Left ventricle myocardium superior (tissue), 1 donor: ENCODE results near the gene ITGAX. TPM values are rescaled to one million over a fixed set of nuclear protein-coding genes. Genes with fewer than 3 reads are reported as not detected.
"Not testable (repeated sequence)": the region's sequence is repeated elsewhere in the genome, so short reads cannot be mapped to it uniquely, and the experiment has no call there.

ENCODE experiments used
- ATAC-seq: fragments of 200-7000 bp; cut with Tn5 transposase; one replicate; pipeline ENCODE4 v1.9.1; 2020; ENCODE audit warnings: mild to moderate bottlenecking, moderate library complexity
- DNase-seq: peaks from one replicate; pipeline ENCODE4 v3.0.0-alpha.2; 2020
- intact Hi-C: fragments of 100-400 bp; cut with micrococcal nuclease; formaldehyde crosslinking; loops from one replicate; pipeline ENCODE4 v1.11.0; 2022
- total RNA-seq: library from RNA; stranded (reverse); fragmentation: NEBNext Ultra II Directional; extraction: Animal tissue kit (Norgen Biotek cat#: 25700); gene quantifications from one replicate; pipeline ENCODE4 v1.2.1, GENCODE V29; 2021
- donor health status: DM: no; HTN: yes; CAD: no; lungs with severe emphysema.

The ITGAX gene
- total RNA-seq, 1 donor from 2014 or later, result 3.2 TPM

DNA sequence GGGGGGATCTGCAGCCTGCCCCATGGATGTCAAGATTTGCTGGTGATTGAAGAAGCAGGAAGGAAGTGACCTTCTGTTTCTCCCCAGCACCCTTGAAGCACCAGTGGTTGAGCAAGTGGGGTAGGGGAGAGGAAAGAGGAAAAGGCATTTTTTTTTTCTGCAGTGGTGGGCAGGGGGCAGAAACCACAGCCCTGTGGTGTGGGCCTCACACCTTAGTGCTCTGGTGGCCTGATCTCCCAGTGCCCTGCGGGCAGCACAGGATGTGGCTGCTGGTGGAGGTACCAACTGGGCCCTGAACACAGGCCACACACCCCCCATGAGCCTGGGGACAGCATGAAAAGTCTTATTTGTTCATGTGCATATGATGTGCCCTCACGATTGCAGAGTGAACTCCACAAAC lies 45.2 kb downstream of the ITGAX start:
- no peak for ATAC-seq
- intact Hi-C loops, result no loop called here
- DNase-seq, result no peak

DNA sequence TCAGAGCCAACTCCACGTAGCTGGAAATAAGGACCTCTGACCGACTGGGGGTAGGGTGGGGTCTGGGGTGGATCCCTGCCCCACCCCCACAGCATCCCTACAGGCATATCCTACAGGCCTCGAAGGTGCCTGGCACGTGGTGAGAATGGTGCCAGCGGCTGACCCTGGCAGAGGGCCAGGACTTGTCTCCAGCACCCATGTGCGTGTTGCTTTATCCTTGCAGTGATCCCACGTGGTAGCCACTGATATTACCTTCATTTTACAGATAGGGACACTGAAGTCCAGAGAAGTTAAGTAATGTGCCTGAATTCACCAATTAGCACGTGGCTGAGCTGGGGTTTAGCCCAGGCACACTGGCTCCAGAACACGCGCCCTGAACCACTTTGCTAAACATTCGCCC lies 46.5 kb downstream of the ITGAX start:
- DNase-seq (no peak), ATAC-seq (no peak)
- intact Hi-C loops, result no loop called here

DNA sequence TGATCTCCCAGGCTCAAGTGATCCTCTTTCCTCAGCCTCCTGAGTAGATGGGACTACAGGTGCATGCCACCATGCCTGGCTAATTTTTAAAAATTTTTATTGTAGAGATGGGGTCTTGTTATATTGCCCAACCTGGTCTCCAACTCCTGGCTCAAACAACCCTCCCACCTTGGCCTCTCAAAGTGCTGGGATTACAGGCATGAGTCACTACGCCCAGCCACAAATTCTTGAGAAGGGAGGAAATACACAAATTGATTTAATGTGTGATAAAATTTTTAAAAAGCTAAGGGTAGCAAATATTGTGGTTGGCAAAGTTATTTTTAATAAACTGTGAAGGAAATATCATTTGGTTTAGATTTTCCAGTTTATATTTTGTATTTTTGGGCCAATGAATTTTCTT lies 47.7 kb downstream of the ITGAX start:
- ATAC-seq (no peak), DNase-seq (no peak)
- intact Hi-C loops, result no loop called here

DNA sequence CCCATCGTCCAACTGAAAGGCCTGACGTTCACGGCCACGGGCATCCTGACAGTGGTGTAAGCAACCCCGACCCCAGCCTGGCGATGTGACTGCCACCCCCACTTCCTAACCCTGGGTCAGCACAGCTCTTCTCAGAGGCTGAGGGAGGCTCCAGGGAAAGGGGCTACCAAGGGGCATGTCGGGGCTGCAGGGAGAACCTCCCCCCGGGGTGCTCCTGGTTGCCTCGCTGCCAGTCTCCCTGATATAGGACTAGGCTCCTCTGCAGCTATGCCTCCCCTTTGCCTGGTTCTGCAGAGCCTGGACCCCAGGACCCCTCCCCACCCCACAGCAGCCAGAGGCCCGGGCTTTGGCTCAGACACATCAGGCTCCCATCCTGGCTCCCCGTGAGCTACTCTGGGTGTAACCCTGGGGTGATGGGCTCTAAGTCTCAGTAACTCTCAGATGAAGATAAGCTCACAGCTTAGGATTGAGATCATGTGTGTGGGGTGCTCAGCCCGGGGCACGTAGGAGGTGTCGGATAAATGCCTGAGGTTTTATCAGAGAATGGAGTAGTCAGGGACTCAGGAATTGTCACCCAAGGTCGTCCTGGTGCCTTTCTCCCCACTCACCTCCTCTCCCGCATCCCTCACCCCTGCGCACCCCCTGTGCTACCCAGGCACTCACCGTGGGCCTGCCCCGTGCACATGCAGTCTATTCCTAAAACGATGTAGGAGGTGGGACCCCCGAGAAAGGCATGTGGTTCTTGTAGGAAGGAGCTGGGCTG lies 48.8 kb downstream of the ITGAX start:
- ATAC-seq (no peak), DNase-seq (no peak)
- intact Hi-C loops, result no loop called here

DNA sequence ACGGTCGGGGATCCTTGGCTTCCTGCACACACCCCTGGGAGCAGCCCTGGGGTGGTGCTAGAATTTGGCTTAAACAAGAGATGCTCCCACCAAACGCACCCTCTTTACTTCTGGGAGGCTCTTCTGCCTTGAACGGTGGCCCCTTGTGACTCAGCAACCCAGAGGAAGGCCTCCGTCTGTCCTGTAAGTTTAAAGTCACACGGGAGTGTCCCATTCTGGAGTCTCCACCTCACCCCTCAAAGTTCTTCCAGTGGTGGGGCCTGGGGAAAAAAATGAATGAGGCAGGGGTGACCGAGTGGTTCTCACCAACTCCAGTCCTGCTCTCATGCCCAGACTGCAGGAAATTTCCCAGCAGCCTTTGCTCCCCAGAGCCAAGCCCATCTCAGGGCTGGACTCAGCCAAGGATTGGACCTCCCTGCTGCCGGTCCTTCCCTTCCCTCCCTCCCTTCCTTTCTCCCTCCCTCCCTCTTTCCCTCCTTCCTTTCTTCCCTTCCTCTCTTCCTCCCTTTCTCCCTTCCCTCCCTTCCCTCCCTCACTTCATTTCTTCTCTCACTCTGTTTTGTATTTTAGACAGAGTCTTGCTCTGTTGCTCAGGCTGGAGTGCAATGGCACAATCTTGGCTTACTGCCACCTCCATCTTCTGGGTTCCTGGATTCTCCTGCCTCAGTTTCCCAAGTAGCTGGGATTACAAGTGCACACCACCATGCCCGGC lies 49.5 kb downstream of the ITGAX start:
- no peak for DNase-seq
- intact Hi-C loops, result no loop called here
- peak; percentile 60 for ATAC-seq

DNA sequence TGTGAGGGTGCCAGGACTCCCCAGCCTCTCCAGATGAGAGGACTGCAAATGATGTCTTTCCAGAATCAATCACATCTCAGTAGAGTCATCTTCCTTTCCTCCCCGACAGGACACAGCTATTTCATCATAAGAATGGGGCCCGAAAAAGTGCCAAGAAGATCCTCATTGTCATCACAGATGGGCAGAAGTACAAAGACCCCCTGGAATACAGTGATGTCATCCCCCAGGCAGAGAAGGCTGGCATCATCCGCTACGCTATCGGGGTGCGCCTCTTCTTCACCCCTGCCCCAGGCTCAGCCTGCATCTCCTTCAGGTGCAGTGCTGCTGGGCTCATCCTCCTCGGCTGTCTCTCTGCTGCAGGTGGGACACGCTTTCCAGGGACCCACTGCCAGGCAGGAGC lies 52.4 kb downstream of the ITGAX start:
- ATAC-seq (no peak), DNase-seq (no peak)
- intact Hi-C loops, result no loop called here

DNA sequence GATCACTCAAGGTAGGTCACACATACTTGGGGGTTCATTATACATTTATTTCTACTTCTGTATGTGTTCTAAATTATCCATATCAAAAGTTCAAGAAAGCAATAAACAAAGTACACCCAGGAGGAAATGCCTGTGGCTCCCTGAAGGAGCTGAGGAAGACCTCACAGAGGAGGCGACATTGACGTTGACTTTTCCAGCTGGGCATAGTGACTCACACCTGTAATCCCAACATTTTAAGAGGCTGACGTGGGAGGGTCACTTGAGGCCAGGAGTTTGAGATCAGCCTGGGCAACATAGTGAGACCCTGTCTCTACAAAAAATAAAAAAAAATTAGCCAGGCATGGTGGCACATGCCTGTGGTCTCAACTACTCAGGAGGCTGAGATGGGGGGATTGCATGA lies 54.5 kb downstream of the ITGAX start:
- no peak for DNase-seq
- intact Hi-C loops, result no loop called here
- no peak for ATAC-seq

DNA sequence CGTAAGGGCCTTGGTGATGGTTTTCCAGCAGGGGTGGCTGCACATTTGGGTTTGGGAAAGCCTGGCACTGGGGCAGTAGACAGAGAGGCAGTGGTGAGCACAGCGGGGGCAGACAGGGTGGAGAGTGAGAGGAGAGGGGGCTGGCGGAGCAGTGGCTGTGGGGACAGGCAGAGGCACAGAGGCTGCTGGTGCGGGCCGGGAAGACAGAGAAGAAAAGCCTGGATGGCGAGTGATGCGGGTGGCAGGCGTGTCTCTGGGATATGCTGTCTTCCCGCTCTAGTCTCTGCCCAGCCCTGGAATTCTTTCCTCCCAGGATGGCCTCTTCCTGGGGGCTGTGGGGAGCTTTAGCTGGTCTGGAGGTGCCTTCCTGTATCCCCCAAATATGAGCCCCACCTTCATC lies 55.1 kb downstream of the ITGAX start:
- intact Hi-C loops, result no loop called here
- ATAC-seq, result no peak
- DNase-seq, result no peak

DNA sequence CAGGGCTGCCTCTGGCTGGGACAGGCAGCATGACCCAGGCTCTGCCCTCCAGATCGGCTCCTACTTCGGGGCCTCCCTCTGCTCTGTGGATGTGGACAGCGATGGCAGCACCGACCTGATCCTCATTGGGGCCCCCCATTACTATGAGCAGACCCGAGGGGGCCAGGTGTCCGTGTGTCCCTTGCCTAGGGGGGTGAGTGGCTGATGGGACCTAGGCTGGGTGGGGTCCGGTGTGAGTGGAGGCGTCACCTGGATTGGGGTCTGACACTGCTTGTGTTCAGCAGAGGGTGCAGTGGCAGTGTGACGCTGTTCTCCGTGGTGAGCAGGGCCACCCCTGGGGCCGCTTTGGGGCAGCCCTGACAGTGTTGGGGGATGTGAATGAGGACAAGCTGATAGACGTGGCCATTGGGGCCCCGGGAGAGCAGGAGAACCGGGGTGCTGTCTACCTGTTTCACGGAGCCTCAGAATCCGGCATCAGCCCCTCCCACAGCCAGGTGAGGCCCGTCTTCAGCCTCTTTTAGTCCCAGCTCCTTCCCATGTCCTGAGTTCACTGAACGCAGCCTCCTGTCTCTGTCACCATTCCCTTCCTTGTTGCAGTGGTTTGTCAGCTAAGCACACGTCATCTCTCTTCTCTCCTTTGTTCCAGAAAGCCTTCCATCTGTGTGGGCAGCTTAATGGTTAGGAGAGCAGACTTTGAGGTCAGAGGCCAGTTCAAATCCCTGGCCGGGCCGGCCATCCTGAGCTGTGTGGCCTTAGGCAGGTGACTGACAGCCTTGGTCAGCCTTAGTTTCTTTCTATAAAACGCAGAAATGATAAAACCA lies 56.3 kb downstream of the ITGAX start:
- DNase-seq (peak; percentile 3), ATAC-seq (no peak)
- intact Hi-C loops, result no loop called here

DNA sequence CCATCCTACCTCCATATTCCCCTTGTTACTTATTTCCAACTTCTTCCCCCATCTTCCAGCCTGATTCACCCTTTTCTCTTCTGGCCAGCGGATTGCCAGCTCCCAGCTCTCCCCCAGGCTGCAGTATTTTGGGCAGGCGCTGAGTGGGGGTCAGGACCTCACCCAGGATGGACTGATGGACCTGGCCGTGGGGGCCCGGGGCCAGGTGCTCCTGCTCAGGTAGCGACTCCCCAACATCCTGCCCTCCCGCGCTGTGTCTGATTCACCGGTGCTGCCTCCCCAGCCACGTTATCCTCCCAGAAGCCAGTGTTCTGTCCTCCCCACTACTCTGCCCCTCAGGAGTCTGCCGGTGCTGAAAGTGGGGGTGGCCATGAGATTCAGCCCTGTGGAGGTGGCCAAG lies 57.8 kb downstream of the ITGAX start:
- intact Hi-C loops, result no loop called here
- no peak for ATAC-seq
- DNase-seq, result no peak

DNA sequence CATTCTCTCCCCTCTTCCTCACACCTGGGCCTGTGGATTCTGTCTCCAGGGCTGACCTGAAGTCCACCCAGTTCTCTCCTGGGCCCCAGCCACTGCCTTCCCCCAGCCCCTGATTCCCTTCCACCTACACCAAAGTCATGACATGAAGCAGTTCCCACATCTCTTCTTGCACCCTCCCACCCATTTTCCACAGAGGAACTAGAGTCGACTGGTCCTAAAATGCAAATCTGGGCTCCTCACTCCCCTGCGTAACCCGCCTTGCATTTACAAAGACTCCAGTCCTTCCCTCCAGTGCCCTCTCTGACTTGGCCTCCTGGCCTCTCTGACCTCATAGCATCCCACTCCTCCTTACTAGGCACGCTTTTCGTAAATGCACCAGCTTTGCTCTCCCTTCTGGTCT lies 58.4 kb downstream of the ITGAX start:
- ATAC-seq (no peak), DNase-seq (no peak)
- intact Hi-C loops, result no loop called here

DNA sequence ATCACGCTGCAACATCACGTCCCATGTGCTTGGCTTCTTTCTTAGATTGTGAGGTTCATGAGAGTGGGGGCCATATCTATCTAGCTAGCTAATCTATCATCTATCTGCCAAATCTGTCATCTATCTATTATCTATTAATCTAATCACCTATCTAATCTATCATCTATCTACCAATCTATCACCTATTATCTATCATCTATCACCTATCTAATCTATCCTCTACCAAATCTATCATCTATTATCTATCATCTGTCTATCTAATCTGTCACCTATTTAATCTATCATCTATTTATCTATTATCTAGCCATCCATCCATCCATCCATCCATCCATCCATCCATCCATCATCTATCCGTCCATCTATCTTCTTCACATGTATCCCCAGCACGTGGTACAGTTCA lies 59.0 kb downstream of the ITGAX start:
- intact Hi-C loops, result no loop called here
- DNase-seq, result no peak
- ATAC-seq, result no peak

DNA sequence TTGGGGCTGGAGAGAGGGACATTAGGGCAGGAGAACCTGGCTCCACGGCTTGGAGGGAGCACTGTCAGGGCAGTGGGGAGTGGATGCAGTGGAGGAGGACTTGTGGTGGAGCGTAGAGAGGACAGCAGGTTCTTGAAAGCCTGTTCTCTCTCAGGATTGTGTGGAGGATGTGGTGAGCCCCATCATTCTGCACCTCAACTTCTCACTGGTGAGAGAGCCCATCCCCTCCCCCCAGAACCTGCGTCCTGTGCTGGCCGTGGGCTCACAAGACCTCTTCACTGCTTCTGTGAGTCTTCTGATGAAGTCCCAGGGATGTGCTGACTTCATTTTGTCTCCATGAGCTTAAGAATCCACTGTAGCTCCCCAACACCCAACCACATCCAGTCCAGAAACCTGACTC lies 59.7 kb downstream of the ITGAX start:
- DNase-seq, result no peak
- no peak for ATAC-seq
- intact Hi-C loops, result no loop called here

DNA sequence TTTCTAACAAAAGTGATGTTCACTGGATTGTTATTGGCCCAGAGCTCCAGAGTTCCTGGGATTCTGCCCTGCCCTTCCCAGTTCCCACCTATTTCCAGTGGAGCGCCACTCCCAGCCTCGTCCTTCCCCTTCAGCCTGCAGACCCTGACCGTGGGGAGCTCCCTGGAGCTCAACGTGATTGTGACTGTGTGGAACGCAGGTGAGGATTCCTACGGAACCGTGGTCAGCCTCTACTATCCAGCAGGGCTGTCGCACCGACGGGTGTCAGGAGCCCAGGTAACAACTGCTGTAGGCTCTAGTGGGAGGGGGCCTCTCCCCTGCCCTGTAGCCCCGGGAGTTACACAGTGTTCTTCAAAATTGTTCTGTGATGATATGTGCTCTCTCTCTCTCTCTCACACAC lies 61.4 kb downstream of the ITGAX start:
- no peak for DNase-seq
- intact Hi-C loops, result no loop called here
- no peak for ATAC-seq

DNA sequence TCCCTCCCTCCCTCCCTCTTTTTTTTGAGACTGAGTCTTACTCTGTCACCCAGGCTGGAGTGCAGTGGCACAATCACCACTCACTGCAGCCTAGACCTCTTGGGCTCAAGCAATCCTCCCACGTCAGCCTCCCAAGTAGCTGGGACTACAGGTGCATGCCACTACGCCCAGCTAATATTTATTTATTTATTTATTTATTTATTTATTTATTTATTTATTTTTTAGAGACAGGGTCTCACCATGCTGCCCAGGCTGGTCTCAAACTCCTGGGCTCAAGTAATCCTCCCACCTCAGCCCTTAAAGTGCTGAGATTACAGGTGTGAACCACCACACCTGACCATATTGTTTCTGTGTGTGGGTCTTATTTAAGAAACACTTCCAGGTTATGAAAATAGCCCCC lies 62.1 kb downstream of the ITGAX start:
- DNase-seq, ATAC-seq, intact Hi-C loops: not testable (repeated sequence)

DNA sequence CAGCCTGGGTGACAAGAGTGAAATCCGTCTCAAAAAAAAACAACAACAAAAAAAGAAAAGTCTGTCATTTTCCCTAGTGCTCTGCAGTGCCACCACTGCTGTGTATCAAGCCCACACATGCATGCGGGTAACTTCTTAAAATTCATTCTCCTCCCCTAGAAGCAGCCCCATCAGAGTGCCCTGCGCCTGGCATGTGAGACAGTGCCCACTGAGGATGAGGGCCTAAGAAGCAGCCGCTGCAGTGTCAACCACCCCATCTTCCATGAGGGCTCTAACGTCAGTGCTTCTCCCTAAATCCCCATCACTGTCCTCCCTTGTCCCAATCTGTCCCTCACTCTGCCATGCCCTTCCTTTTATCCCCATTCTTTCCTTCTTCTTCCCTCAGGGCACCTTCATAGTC lies 62.9 kb downstream of the ITGAX start:
- ATAC-seq, result no peak
- DNase-seq, result no peak
- intact Hi-C loops, result no loop called here

DNA sequence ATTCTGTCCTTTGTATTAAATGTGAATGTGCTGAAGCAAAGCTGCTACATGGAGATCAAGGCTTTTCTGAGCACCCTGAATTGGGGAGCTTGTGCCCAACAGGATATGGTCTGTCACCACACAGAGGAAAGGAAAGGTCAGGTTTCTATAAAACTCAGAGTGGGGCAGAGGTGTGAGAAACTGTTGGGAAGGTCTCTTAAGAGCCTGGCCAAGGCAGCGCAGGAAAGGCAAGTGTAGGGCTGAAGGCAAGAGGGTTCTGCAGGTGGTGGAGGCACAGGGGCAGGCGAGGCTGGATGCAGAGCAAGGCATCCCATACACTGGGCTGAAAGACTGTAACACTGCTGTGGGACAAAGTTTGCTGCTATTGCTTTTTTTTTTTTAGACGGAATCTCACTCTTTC lies 65.1 kb downstream of the ITGAX start:
- intact Hi-C loops, result no loop called here
- no peak for DNase-seq
- ATAC-seq, result no peak

DNA sequence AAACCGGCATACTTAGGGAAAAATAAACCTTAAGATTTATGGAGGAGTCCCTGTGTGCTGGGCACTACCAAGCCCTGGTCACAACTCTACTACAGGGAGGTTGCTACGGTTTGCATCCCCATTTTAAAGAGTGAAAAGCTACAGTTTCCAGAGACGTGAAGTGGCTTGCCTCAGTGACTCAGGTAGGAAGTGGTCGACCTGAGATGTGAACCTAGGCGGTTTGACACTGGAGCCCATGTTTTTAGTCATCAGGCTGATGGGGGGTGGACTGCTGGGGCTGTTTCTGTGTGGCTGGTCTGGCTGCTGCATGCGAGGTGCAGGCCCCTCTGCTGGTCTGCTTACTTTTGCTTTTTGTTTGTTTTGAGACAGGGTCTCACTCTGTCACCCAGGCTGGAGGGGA lies 66.6 kb downstream of the ITGAX start:
- intact Hi-C loops, result no loop called here
- DNase-seq (no peak), ATAC-seq (no peak)

DNA sequence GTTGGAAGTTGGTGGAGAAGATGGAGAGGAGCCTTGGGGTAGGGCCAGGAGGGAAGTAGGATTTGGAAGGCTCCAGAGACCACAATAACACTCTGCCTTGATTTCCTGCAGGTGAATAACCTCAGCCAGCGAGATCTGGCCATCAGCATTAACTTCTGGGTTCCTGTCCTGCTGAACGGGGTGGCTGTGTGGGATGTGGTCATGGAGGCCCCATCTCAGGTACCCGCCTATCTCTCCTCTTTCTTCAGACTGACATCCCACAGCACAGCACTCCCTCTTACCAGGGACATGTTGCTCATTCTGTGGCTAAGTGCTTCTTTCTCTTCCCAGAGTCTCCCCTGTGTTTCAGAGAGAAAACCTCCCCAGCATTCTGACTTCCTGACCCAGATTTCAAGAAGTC lies 68.3 kb downstream of the ITGAX start:
- DNase-seq (no peak), ATAC-seq (peak; percentile 19)
- intact Hi-C loops, result no loop called here

DNA sequence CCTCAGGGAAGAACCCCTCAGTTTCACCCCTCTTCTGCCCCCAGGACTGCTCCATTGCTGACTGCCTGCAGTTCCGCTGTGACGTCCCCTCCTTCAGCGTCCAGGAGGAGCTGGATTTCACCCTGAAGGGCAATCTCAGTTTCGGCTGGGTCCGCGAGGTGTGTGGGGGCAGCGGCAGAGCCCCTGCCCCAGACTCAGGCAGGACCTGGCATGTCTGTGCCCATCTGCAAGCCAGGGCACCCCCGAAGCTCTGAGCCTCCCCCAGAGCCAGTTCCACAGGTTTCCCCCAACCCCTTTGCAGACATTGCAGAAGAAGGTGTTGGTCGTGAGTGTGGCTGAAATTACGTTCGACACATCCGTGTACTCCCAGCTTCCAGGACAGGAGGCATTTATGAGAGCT lies 68.8 kb downstream of the ITGAX start:
- intact Hi-C loops, result no loop called here
- ATAC-seq (peak; percentile 3), DNase-seq (no peak)
